ENCODE results near the gene GPA33.

DNA sequence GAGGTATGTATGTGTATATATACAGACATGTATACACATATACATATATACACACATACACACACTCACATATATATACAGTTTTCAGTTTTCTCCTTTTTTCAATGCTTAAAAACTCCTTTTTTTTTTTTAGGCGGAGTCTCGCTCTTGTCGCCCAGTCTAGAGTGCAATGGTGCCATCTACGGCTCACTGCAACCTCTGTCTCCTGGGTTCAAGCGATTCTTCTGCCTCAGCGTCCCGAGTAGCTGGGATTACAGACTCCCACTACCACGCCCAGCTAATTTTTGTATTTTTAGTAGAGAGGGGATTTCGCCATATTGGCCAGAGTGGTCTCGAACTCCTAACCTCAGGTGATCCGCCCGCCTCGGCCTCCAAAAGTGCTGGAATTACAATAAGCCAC is 30.7 kb upstream of the GPA33 start:
- TF ChIP-seq, protein P1, sequence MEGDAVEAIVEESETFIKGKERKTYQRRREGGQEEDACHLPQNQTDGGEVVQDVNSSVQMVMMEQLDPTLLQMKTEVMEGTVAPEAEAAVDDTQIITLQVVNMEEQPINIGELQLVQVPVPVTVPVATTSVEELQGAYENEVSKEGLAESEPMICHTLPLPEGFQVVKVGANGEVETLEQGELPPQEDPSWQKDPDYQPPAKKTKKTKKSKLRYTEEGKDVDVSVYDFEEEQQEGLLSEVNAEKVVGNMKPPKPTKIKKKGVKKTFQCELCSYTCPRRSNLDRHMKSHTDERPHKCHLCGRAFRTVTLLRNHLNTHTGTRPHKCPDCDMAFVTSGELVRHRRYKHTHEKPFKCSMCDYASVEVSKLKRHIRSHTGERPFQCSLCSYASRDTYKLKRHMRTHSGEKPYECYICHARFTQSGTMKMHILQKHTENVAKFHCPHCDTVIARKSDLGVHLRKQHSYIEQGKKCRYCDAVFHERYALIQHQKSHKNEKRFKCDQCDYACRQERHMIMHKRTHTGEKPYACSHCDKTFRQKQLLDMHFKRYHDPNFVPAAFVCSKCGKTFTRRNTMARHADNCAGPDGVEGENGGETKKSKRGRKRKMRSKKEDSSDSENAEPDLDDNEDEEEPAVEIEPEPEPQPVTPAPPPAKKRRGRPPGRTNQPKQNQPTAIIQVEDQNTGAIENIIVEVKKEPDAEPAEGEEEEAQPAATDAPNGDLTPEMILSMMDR (IDR thresholded peaks at IDR 0.05): no peak
- TF ChIP-seq POLR2A (IDR thresholded peaks at IDR 0.05): no peak
